RWPE2 (cell line): ENCODE data around the gene CTXND1.

ENCODE experiments used
- ATAC-seq: fragments of 200-7000 bp; cut with Tn5 transposase; 3 replicates; pipeline ENCODE4 v1.9.1; 2021; ENCODE audit warnings: low read depth
- DNase-seq: peaks from one replicate; pipeline ENCODE4 v3.0.0-alpha.2; 2020; ENCODE audit warnings: low spot score
- H3K27ac ChIP-seq: fragments of 450-650 bp; 2 replicates; pipeline ENCODE4 v1.5.1; 2017; ENCODE audit warnings: mild to moderate bottlenecking; ENCODE audit not compliant: poor library complexity, severe bottlenecking
- H3K27me3 ChIP-seq: fragments of 250-450 bp; sonication (Bioruptor Pico); 2 replicates; pipeline ENCODE4 v1.5.1; 2021; ENCODE audit warnings: mild to moderate bottlenecking, moderate library complexity; ENCODE audit not compliant: insufficient read depth, poor library complexity, severe bottlenecking
- H3K36me3 ChIP-seq: fragments of 250-450 bp; sonication (Bioruptor Pico); 2 replicates; pipeline ENCODE4 v1.5.1; 2020; ENCODE audit warnings: low read depth, mild to moderate bottlenecking, moderate library complexity
- H3K4me1 ChIP-seq: fragments of 250-450 bp; sonication (Bioruptor Pico); 2 replicates; pipeline ENCODE4 v1.5.1; 2021; ENCODE audit warnings: mild to moderate bottlenecking, moderate library complexity; ENCODE audit not compliant: insufficient read depth, poor library complexity, severe bottlenecking
- H3K4me3 ChIP-seq: fragments of 250-450 bp; sonication (Bioruptor Pico); 2 replicates; pipeline ENCODE4 v1.5.1; 2021; ENCODE audit warnings: mild to moderate bottlenecking, moderate library complexity; ENCODE audit not compliant: severe bottlenecking
- H3K9me3 ChIP-seq: fragments of 250-450 bp; sonication (Bioruptor Pico); 2 replicates; pipeline ENCODE4 v1.5.1; 2021; ENCODE audit warnings: mild to moderate bottlenecking, moderate library complexity; ENCODE audit not compliant: severe bottlenecking
- TF ChIP-seq, protein P1 (sequence below): fragments of 450-650 bp; IDR thresholded peaks from one replicate; pipeline ENCODE4 v1.5.1; 2017; ENCODE audit warnings: mild to moderate bottlenecking, moderate library complexity; ENCODE audit not compliant: poor library complexity, severe bottlenecking

CTXND1 gene

DNA sequence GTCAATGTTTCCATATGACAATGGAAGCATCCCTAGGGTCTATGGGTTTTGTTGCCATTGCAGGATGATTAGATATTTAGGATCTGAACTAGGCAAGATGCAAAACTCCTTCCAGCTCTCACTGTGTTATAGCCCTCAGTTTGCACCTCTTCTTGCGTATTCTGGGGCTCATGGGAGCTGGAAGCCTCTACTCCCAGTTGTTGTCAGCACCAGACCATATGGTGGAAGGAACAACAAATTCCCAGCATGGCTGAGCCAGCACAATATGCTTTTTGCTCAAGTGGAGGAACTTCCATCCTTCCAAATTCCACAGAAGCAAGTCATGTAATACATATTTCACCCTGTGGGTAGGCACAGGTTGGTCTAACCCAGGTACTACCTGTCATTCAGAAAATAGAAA, 18.5 kb upstream of the CTXND1 start:
- TF ChIP-seq, protein P1, sequence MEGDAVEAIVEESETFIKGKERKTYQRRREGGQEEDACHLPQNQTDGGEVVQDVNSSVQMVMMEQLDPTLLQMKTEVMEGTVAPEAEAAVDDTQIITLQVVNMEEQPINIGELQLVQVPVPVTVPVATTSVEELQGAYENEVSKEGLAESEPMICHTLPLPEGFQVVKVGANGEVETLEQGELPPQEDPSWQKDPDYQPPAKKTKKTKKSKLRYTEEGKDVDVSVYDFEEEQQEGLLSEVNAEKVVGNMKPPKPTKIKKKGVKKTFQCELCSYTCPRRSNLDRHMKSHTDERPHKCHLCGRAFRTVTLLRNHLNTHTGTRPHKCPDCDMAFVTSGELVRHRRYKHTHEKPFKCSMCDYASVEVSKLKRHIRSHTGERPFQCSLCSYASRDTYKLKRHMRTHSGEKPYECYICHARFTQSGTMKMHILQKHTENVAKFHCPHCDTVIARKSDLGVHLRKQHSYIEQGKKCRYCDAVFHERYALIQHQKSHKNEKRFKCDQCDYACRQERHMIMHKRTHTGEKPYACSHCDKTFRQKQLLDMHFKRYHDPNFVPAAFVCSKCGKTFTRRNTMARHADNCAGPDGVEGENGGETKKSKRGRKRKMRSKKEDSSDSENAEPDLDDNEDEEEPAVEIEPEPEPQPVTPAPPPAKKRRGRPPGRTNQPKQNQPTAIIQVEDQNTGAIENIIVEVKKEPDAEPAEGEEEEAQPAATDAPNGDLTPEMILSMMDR: no peak
- H3K4me1 ChIP-seq: no peaks in the 10 kb centered on the region
- ATAC-seq (no peak), DNase-seq (no peak)
- H3K27me3 ChIP-seq: peaks cover 7% of the 10 kb centered on the region
- H3K9me3 ChIP-seq: no peaks in the 10 kb centered on the region
- H3K36me3 ChIP-seq: no peaks in the 10 kb centered on the region
- H3K27ac ChIP-seq: no peak overlapping the region
- no peak overlapping the region for H3K4me3 ChIP-seq

DNA sequence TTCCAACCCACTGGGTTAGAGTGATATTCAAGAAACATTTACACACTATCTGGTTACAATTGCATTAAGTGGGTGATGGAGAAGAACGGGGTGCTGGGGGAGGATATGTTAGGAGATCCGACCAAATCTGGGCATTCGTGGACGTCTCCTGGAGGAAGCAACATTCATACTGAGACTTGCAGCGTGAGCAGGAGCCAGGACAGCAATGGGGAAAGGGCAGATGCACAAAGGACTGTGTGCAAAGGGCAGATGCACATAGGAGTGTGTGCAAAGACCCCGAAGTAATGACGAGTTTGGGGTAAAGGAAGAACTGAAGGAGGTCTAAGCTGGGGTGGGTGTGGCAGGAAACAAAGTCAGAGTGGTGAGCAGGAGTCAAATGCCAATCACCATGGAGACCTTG, 16.1 kb upstream of the CTXND1 start:
- Histone ChIP-seq H3K9me3 (no peaks in the 10 kb centered on the region), H3K4me1 (no peaks in the 10 kb centered on the region), H3K27ac (no peak overlapping the region), H3K4me3 (no peak overlapping the region), H3K27me3 (peaks cover 9% of the 10 kb centered on the region), H3K36me3 (no peaks in the 10 kb centered on the region)
- no peak for DNase-seq
- TF ChIP-seq, protein P1: no peak
- no peak for ATAC-seq

DNA sequence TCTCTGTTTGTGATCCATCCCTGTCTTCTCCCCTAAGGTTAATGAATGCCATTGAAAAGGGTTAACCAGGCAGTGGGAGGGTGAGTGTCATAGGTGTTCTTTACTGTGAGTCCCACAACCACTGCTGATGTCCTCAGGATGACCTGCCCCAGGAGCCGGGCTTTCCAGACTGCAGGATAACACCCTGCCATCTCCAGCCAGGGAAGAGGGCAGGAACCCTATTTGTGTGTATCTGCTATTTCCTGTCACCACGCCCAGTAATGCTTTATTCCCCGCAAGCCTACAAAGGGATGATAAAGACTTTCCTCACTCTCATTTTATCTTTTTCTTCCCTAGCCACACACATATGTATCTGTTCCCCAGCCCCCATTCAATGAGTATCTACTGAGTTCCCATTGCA, 15.6 kb upstream of the CTXND1 start:
- H3K27me3 ChIP-seq: peaks cover 12% of the 10 kb centered on the region
- ATAC-seq: no peak
- H3K27ac ChIP-seq: no peak overlapping the region
- H3K4me1 ChIP-seq: no peaks in the 10 kb centered on the region
- TF ChIP-seq, protein P1: no peak
- no peak overlapping the region for H3K4me3 ChIP-seq
- H3K36me3 ChIP-seq: no peaks in the 10 kb centered on the region
- no peak for DNase-seq
- no peaks in the 10 kb centered on the region for H3K9me3 ChIP-seq

DNA sequence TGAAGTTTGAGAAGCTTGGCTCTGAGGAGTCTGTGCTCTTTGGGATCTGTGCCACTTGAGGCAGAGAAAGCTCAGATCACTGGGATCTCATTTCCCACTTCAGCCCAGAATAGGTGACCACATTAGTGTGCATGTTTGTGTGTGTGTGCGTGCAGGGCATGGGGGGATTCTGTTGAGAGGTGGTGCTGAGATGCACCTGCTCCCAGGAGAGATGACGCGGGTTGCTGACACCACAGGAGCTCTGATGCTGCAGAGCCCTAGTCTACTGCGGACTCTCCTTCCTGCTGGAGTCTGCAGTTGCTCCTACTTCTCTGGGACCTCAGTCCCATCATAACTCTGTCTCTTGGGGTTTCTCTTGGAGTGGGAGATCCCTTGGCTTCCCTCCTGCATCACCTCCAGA, 14.7 kb upstream of the CTXND1 start:
- TF ChIP-seq, protein P1: no peak
- Histone ChIP-seq H3K27ac (no peak overlapping the region), H3K36me3 (no peaks in the 10 kb centered on the region), H3K4me3 (no peak overlapping the region), H3K9me3 (no peaks in the 10 kb centered on the region), H3K27me3 (peaks cover 13% of the 10 kb centered on the region), H3K4me1 (no peaks in the 10 kb centered on the region)
- ATAC-seq: no peak
- DNase-seq: no peak

DNA sequence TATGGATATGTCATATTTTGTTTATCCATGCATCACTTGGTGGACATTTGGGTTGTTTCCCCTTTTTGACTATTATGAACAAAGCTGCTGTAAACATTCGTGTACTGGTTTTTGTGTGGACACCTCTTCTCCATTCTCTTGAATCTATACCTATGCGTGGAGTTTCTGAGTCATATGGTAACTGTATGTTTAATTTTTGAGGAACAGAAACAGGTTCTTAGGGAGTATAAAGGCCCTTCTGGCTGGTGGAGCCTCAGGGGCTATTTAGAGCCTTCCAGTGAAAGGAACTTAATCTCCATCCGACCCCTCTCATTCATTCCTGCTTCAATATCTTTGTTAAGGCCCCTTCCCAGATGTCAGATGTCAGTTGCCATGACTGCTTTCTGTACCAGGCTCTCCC, 14.1 kb upstream of the CTXND1 start:
- ATAC-seq (no peak), DNase-seq (no peak)
- no peaks in the 10 kb centered on the region for H3K36me3 ChIP-seq
- H3K27me3 ChIP-seq: peaks cover 17% of the 10 kb centered on the region
- no peaks in the 10 kb centered on the region for H3K9me3 ChIP-seq
- TF ChIP-seq, protein P1: no peak
- no peaks in the 10 kb centered on the region for H3K4me1 ChIP-seq
- no peak overlapping the region for H3K4me3 ChIP-seq
- no peak overlapping the region for H3K27ac ChIP-seq
